Measurements from ENCODE around the gene TLCD2. TPM values are rescaled to one million over a fixed set of nuclear protein-coding genes. Genes with fewer than 3 reads are reported as not detected.

TLCD2 gene, protein sequence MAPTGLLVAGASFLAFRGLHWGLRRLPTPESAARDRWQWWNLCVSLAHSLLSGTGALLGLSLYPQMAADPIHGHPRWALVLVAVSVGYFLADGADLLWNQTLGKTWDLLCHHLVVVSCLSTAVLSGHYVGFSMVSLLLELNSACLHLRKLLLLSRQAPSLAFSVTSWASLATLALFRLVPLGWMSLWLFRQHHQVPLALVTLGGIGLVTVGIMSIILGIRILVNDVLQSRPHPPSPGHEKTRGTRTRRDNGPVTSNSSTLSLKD
- 2.9 and 5.9 TPM in 2 replicates for total RNA-seq

DNA sequence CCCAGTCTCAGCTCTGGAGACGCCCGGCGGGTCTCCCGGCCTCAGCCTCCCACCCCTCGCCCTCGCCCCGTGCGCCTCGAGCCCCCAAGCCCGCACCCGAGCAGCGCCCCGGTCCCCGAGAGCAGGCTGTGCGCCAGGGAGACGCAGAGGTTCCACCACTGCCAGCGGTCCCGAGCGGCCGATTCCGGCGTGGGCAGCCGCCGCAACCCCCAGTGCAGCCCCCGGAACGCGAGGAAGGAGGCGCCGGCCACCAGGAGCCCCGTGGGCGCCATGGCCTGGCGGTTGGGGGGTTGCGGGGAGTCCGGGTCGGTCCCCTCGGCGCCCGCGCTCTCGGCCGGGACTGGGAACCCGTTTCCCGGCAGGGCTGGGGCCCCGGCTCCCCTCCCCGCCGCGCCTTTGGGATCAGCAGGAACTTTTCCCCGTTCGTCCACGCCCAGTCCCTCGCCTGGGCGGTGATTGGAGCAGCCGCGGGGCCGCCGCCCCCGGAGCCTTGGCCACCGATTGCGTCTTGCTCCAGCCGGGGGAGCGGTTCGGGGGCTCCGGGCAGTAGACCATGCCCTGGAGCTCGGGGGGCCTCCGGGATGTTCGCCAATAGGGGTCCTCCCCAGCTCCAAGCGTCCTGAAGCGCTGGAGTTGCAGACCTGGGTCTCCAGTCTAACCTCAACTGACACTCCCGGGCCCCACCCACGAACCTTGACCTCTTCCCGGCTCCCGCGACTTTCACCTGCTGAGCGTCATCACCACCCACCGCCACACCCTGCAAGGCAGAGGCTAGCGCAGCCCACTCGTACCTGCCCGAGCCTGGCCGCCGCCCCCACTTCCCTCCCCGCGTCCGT, at the start of gene TLCD2:
Gene TLCD2, minus strand, starts transcription at position 407 of the 836 bp plus-strand sequence. Its CDS starts 135 bp downstream, at position 272.

GRCh38 chr17:1742371-1743087, 32.4 kb upstream of the TLCD2 start, which contains the start of gene SERPINF2:
Gene SERPINF2 (plus strand): TSS chr17:1742871. CDS start chr17:1744996, 2,125 bp downstream.

DNA sequence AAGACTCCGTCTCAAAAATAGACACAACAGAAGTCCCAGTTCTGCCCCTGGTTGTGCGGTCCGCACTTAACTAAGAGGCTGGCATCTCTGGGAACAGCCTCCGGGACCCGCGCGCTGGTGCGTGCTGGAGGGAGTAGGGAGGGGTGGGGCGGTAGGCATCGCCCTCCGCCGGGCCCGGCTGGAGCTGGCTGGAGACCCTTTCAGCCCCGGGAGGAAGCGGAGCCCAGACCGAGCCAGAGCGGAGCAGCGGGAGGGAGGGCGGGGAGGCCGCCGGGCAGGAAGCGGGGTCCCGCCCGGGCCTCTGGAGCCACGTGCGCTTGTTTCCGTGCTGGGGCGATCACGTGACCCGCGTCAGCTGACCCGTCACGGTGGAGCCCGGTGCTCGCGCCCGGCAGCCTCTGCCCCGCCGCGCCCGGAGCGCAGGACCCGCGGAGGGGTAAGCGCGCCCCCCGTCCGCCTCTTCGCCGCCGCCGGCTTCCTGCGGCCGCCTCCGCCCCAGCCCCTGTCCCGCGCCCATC, 14.2 kb upstream of the TLCD2 start, which contains the start of gene WDR81:
Gene WDR81, plus strand, starts transcription at position 354 of the 518 bp plus-strand sequence. CDS start 256 bp downstream, outside the sequence.

DNA sequence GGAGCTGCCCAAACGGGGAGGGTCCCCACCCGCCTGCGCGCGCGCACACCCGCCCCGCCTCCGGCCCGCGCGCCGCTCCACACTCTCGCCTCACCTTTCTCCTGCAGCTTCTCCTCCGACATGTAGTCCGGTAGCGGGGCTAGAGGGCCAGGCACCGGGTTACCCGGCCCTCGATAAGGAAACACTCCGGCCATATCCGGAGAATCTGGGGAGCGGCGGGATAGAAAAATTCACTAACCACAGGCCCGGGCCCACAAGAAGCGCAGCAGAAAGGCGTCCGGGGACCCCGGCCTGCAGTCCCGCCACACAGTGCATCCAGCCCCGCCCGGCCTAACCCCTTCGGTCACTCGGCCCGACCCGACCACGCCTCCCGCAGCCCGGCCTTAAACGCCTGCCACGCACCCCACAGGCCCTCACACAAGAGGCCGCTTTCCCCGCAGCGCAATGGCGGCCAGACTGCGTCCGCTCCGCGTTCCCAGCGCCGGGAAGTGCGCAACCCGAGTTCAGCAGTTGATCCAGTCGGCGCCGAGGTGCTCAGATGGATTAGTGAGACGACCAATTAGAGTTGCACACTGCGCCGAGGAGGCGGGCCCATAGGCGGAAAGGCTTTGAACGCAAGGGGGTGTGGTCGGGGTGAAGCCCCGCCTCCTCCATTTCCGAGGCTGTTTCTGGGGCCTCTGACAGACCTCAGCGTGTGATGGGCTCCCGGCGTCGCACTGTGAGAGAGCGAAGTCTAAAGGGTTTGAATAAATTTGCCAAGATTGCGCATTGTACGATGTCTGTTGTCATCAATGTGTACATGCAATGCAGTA, 25.6 kb downstream of the TLCD2 start, which contains the start of gene PRPF8:
Gene PRPF8, minus strand, starts transcription at position 490 of the 812 bp plus-strand sequence. Its CDS starts 296 bp downstream, at position 194.

Other genes starting within 250 kb of the TLCD2 start
- 152 and 199 TPM in 2 replicates for gene MYO1C, start 217.7 kb downstream of the TLCD2 start, total RNA-seq
- gene INPP5K, start 193.8 kb downstream of the TLCD2 start, total RNA-seq, result 25.6 and 26.7 TPM in 2 replicates
- 11.8 and 18.5 TPM in 2 replicates for gene PITPNA, start 147.6 kb downstream of the TLCD2 start, total RNA-seq
- gene SLC43A2, start 81.5 kb downstream of the TLCD2 start, total RNA-seq, result 3.9 and 4.3 TPM in 2 replicates
- gene SCARF1, start 64.6 kb downstream of the TLCD2 start, total RNA-seq, result 0.43 and 0.79 TPM in 2 replicates
- gene RILP, start 60.5 kb downstream of the TLCD2 start, total RNA-seq, result 7.0 and 7.5 TPM in 2 replicates
- 123 and 169 TPM in 2 replicates for gene PRPF8, start 25.5 kb downstream of the TLCD2 start, total RNA-seq
- gene WDR81, start 14.3 kb upstream of the TLCD2 start, total RNA-seq, result 22.8 and 24.8 TPM in 2 replicates
- gene SERPINF2, start 32.5 kb upstream of the TLCD2 start, total RNA-seq, result 0.79 and 0.87 TPM in 2 replicates
- gene SERPINF1, start 51.7 kb upstream of the TLCD2 start, total RNA-seq, result 0.33 and 1.2 TPM in 2 replicates
- gene SMYD4, start 119.5 kb upstream of the TLCD2 start, total RNA-seq, result 8.0 and 17.3 TPM in 2 replicates
- gene RPA1, start 119.6 kb upstream of the TLCD2 start, total RNA-seq, result 13.0 and 14.6 TPM in 2 replicates